CD4-positive, alpha-beta T cell (primary cell): ENCODE results near the gene PLPPR1. TPM values are rescaled to one million over a fixed set of nuclear protein-coding genes. Genes with fewer than 3 reads are reported as not detected.

ENCODE experiments used
- ATAC-seq: fragments of 200-7000 bp; cut with Tn5 transposase; one replicate; pipeline ENCODE4 v1.10.0; 2022; ENCODE audit warnings: mild to moderate bottlenecking; ENCODE audit not compliant: poor library complexity
- CTCF ChIA-PET: fragments of 350-600 bp; sonication (Branson Sonifier 250); formaldehyde crosslinking; loops from one replicate; lab custom pipeline; 2021; ENCODE audit warnings: antibody characterized with exemption, inconsistent platforms; lab: Charles Lee
- POLR2A ChIA-PET: fragments of 350-600 bp; sonication (Branson Sonifier 250); formaldehyde crosslinking; loops from one replicate; lab custom pipeline; 2021; ENCODE audit warnings: antibody characterized with exemption, inconsistent platforms; lab: Charles Lee
- DNase-seq, 14 experiments: peaks; one replicate each; pipeline ENCODE4 v3.0.0-alpha.2; 2013 to 2020; ENCODE audit warnings: mixed read lengths in 2 of 14
- H3K27ac ChIP-seq, 2 donors: one replicate each; pipeline versions ENCODE4 v1.5.1 to v1.7.0; 2013; ENCODE audit warnings: low read length in 2 of 2, low read depth in 1 of 2, mild to moderate bottlenecking in 1 of 2
- H3K27me3 ChIP-seq, 2 experiments: 1 replicate in 1 of 2; 2 replicates in 1 of 2; pipeline versions ENCODE4 v1.6.1 to v1.7.0; 2013; ENCODE audit warnings: low read length in 2 of 2, control low read depth in 1 of 2, mild to moderate bottlenecking in 1 of 2, moderate library complexity in 1 of 2; ENCODE audit not compliant: insufficient read depth in 2 of 2, control insufficient read depth in 1 of 2
- H3K36me3 ChIP-seq: one replicate; pipeline ENCODE4 v1.6.1; 2013; ENCODE audit warnings: low read length, control low read depth; ENCODE audit not compliant: insufficient read depth
- H3K4me1 ChIP-seq: one replicate; pipeline ENCODE4 v1.6.1; 2013; ENCODE audit warnings: low read length, control low read depth; ENCODE audit not compliant: insufficient read depth
- H3K4me3 ChIP-seq: one replicate; pipeline ENCODE4 v1.5.1; 2013; ENCODE audit warnings: mild to moderate bottlenecking, low read length, moderate library complexity
- H3K9me3 ChIP-seq, 2 experiments: 1 replicate in 1 of 2; 2 replicates in 1 of 2; pipeline versions ENCODE4 v1.6.1 to v1.7.0; 2013; ENCODE audit warnings: low read length in 2 of 2, mild to moderate bottlenecking in 2 of 2, control low read depth in 1 of 2, moderate library complexity in 1 of 2; ENCODE audit not compliant: control insufficient read depth in 1 of 2, insufficient read depth in 1 of 2
- H3K27ac Mint-ChIP-seq: one replicate; pipeline ENCODE4 v1.8.0; 2020; ENCODE audit warnings: mixed read lengths
- H3K27me3 Mint-ChIP-seq: one replicate; pipeline ENCODE4 v1.8.0; 2021; ENCODE audit warnings: mixed read lengths
- H3K36me3 Mint-ChIP-seq: one replicate; pipeline ENCODE4 v1.8.0; 2021; ENCODE audit warnings: low read depth, mixed read lengths
- H3K4me1 Mint-ChIP-seq: one replicate; pipeline ENCODE4 v1.8.0; 2021; ENCODE audit warnings: low read depth, mixed read lengths
- H3K4me3 Mint-ChIP-seq: one replicate; pipeline ENCODE4 v1.8.0; 2020; ENCODE audit warnings: mild to moderate bottlenecking, mixed read lengths
- H3K9me3 Mint-ChIP-seq: one replicate; pipeline ENCODE4 v1.8.0; 2020; ENCODE audit warnings: mixed read lengths
- intact Hi-C, 2 experiments: fragments of 100-400 bp; cut with DNase I in 1 of 2; cut with micrococcal nuclease in 1 of 2; formaldehyde crosslinking; loops; one replicate each; pipeline versions ENCODE4 v1.15.1 to v1.9.0; 2023 to 2025; cut with DNase I, micrococcal nuclease
- total RNA-seq, 174 experiments: library from RNA in 2 of 174; stranded (reverse) in 2 of 174; gene quantifications; one replicate each; pipeline ENCODE4 v1.2.3 and lab custom pipeline; 2021 to 2026
- TF ChIP-seq, protein P1 (sequence below): fragments of 200-600 bp; IDR thresholded peaks from one replicate; pipeline ENCODE4 v1.8.0; 2022; ENCODE audit warnings: antibody characterized with exemption, mild to moderate bottlenecking

Gene PLPPR1
- total RNA-seq, 2 experiments from 2014 or later = not detected

DNA sequence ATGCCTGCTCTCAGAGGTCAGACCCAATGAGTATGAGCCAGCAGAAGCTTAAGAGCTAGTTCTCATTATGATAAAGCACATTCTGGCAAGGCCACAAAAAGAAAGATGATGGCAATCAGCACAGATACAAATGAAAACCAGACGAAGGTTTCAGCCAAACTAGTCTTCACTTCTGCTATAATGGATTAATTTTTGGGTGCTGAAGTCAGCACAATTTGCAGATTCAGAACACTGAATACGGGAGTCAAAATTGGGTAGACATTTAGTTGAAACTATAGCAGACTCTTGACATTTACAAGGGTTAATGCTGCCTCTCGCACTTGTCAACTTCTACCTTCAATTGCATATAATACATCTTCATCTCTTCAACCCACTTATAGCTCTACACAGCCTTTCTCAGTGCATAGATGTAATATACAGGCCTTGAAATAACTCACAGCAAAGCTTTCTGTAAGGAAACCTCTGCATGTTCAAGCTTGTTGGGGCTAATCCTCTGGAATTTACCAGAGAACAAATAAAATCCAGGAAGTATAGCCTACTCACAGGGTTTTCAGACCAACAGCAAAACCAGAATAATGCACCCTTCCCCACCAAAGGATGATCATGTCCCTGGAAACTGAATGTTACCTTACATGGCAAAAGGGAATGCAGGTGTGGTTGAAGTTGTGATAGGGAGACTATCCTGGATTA, 279.1 kb downstream of the PLPPR1 start:
- H3K36me3 Mint-ChIP-seq = no peaks in the 10 kb centered on the region
- no peaks in the 10 kb centered on the region for H3K36me3 ChIP-seq
- H3K9me3 ChIP-seq = no peaks in the 10 kb centered on the region
- H3K4me3 Mint-ChIP-seq = no peak overlapping the region
- H3K4me1 Mint-ChIP-seq = no peaks in the 10 kb centered on the region
- ChIA-PET POLR2A (no interaction called here), CTCF (no interaction called here)
- H3K9me3 Mint-ChIP-seq = no peaks in the 10 kb centered on the region
- H3K27ac Mint-ChIP-seq = no peak overlapping the region
- peaks cover 0 to 14% of the 10 kb centered on the region in 2 experiments for H3K27me3 ChIP-seq
- intact Hi-C loops = no loop called here
- TF ChIP-seq, protein P1, sequence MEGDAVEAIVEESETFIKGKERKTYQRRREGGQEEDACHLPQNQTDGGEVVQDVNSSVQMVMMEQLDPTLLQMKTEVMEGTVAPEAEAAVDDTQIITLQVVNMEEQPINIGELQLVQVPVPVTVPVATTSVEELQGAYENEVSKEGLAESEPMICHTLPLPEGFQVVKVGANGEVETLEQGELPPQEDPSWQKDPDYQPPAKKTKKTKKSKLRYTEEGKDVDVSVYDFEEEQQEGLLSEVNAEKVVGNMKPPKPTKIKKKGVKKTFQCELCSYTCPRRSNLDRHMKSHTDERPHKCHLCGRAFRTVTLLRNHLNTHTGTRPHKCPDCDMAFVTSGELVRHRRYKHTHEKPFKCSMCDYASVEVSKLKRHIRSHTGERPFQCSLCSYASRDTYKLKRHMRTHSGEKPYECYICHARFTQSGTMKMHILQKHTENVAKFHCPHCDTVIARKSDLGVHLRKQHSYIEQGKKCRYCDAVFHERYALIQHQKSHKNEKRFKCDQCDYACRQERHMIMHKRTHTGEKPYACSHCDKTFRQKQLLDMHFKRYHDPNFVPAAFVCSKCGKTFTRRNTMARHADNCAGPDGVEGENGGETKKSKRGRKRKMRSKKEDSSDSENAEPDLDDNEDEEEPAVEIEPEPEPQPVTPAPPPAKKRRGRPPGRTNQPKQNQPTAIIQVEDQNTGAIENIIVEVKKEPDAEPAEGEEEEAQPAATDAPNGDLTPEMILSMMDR = no peak
- ATAC-seq (no peak), DNase-seq (no peak)
- H3K27me3 Mint-ChIP-seq = peaks cover 7% of the 10 kb centered on the region
- no peaks in the 10 kb centered on the region for H3K4me1 ChIP-seq
- no peak overlapping the region for H3K4me3 ChIP-seq
- H3K27ac ChIP-seq = no peak overlapping the region

DNA sequence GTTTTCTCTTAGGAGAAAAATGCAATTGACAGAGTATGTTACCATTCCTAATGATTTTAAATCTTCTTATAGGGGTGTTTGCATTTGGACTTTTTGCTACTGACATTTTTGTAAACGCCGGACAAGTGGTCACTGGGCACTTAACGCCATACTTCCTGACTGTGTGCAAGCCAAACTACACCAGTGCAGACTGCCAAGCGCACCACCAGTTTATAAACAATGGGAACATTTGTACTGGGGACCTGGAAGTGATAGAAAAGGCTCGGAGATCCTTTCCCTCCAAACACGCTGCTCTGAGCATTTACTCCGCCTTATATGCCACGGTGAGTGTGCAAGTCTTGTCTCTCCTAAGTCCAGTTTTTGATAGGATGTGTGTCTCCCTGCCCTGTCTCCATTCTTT, 280.6 kb downstream of the PLPPR1 start:
- peaks cover 7% of the 10 kb centered on the region for H3K27me3 Mint-ChIP-seq
- Histone ChIP-seq H3K27me3 (peaks cover 0 to 14% of the 10 kb centered on the region in 2 experiments), H3K4me3 (no peak overlapping the region), H3K27ac (no peak overlapping the region), H3K36me3 (no peaks in the 10 kb centered on the region), H3K9me3 (no peaks in the 10 kb centered on the region), H3K4me1 (no peaks in the 10 kb centered on the region)
- CTCF ChIA-PET = no interaction called here
- H3K36me3 Mint-ChIP-seq = no peaks in the 10 kb centered on the region
- H3K9me3 Mint-ChIP-seq = no peaks in the 10 kb centered on the region
- H3K4me1 Mint-ChIP-seq = no peaks in the 10 kb centered on the region
- intact Hi-C loops = no loop called here
- H3K4me3 Mint-ChIP-seq = no peak overlapping the region
- POLR2A ChIA-PET = no interaction called here
- TF ChIP-seq, protein P1 = no peak
- DNase-seq = no peak
- H3K27ac Mint-ChIP-seq = no peak overlapping the region
- no peak for ATAC-seq

DNA sequence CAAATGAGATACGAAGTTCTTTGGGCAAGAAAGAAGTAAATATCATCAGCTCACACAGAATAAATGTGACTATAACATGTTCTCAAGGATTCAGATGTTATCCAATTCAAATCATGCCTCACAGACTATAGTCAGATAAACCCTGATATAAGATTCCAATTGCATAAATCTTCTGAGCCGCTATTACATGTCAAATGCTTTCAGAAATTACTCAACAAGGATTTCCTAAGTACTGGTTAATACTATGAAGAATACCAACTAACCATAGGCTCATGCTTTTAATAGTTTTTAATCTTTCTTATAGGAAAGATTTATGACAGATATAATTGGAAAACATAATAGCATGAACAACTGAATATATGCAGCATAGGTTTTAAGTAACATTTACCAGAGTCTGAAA, 282.7 kb downstream of the PLPPR1 start:
- ChIA-PET POLR2A (no interaction called here), CTCF (interaction anchor here (1.0 kb wide), 1 partner anchor 9 kb away, joined by 3 read pairs; no protein-coding TSS in a partner anchor)
- intact Hi-C loops = loop anchor here (2.0 to 5.0 kb wide), 3 partner anchors 609 to 710 kb away; no protein-coding TSS in a partner anchor
- Mint-ChIP-seq H3K27me3 (peaks cover 11% of the 10 kb centered on the region), H3K4me1 (no peaks in the 10 kb centered on the region), H3K36me3 (no peaks in the 10 kb centered on the region), H3K9me3 (no peaks in the 10 kb centered on the region), H3K27ac (no peak overlapping the region), H3K4me3 (no peak overlapping the region)
- DNase-seq (no peak), ATAC-seq (no peak)
- Histone ChIP-seq H3K27ac (no peak overlapping the region), H3K36me3 (no peaks in the 10 kb centered on the region), H3K27me3 (peaks cover 0 to 10% of the 10 kb centered on the region in 2 experiments), H3K4me3 (no peak overlapping the region), H3K9me3 (no peaks in the 10 kb centered on the region), H3K4me1 (no peaks in the 10 kb centered on the region)
- TF ChIP-seq, protein P1 = no peak
